ENCODE results near the gene RFWD3. TPM values are rescaled to one million over a fixed set of nuclear protein-coding genes. Genes with fewer than 3 reads are reported as not detected.

RFWD3 gene
- total RNA-seq, 4 donors from 2014 or later: 13.5 to 32.8 (median 21.0) TPM

- 3 to 12% methylated on average over 23 of the region's 23 CpGs for WGBS, 2 donors
- Histone ChIP-seq H3K4me1 (peaks cover 0 to 26% (median 7%) of the 10 kb centered on the region in 4 donors), H3K27ac (peak overlapping the region; percentile 4 to 63 (median 28)), H3K36me3 (peaks cover 0 to 44% (median 0%) of the 10 kb centered on the region in 3 donors), H3K4me3 (peak overlapping the region; percentile 58 to 98 (median 76)), H3K9me3 (no peaks in the 10 kb centered on the region), H3K27me3 (no peaks in the 10 kb centered on the region)
- TF ChIP-seq EP300 (IDR thresholded peaks at IDR 0.05) (peak in 1 of 2 donors; percentile 2), POLR2A (IDR thresholded peaks at IDR 0.05) (no peak)
- DNase-seq (ENCODE audit: low spot score in 2 of 2): no peak
Measured at GRCh38 chr16:74667255-74667700, 601 bp upstream of the RFWD3 start.

DNA sequence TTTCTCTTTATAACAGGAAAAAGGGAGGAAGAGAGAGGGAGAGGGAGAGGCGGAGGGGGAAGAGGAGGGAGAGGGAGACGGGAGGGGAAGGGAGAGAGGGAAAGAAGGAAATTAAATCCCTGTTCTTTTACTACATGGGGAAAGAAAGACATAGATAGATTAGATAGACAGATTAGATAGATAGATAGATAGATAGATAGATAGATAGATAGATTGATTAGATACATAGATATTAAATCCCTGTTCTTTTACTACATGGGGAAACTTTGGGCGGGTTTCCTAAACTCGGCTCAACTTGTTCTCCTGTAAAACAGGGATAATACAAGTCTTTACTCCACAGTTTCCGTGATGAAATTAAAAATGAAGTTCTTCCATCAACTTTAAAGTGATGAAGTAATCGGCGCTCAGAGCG lies 661 bp downstream of the RFWD3 start:
- TF ChIP-seq, protein P1, sequence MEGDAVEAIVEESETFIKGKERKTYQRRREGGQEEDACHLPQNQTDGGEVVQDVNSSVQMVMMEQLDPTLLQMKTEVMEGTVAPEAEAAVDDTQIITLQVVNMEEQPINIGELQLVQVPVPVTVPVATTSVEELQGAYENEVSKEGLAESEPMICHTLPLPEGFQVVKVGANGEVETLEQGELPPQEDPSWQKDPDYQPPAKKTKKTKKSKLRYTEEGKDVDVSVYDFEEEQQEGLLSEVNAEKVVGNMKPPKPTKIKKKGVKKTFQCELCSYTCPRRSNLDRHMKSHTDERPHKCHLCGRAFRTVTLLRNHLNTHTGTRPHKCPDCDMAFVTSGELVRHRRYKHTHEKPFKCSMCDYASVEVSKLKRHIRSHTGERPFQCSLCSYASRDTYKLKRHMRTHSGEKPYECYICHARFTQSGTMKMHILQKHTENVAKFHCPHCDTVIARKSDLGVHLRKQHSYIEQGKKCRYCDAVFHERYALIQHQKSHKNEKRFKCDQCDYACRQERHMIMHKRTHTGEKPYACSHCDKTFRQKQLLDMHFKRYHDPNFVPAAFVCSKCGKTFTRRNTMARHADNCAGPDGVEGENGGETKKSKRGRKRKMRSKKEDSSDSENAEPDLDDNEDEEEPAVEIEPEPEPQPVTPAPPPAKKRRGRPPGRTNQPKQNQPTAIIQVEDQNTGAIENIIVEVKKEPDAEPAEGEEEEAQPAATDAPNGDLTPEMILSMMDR (IDR thresholded peaks at IDR 0.05): no peak
- no peak for TF ChIP-seq POLR2A (IDR thresholded peaks at IDR 0.05)
- no peak for TF ChIP-seq EP300 (IDR thresholded peaks at IDR 0.05)
- DNase-seq (ENCODE audit: low spot score in 2 of 2): no peak
- no peaks in the 10 kb centered on the region for H3K27me3 ChIP-seq
- peak overlapping the region in 2 of 4 donors; percentile 75 to 80 for H3K27ac ChIP-seq
- H3K4me3 ChIP-seq: peak overlapping the region; percentile 74 to 98 (median 88)
- peaks cover 0 to 42% (median 4%) of the 10 kb centered on the region in 3 donors for H3K36me3 ChIP-seq
- H3K9me3 ChIP-seq: no peaks in the 10 kb centered on the region
- 6 to 9% methylated on average over 8 of the region's 8 CpGs for WGBS, 2 donors
- H3K4me1 ChIP-seq: peaks cover 0 to 33% (median 7%) of the 10 kb centered on the region in 4 donors

DNA sequence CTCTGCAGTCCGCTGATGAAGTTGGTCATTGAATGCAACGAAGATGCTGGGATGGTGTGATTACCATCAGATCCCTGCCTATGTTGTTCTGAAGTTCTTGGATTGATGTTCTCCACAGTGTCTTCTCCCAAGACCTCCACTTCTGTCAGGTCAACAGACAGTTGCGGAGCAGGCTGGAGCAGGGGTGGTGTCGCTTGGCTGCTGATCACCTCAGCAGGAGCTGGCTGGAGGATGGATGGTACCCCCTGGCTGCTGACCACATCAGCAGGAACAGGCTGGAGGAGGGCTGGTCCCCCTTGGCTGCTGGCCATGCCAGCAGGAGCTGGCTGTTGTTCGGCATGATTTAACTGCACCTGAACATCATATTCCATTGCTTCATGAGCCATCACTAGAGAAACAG lies 5.6 kb downstream of the RFWD3 start:
- TF ChIP-seq EP300 (IDR thresholded peaks at IDR 0.05): no peak
- no peak for TF ChIP-seq POLR2A (IDR thresholded peaks at IDR 0.05)
- TF ChIP-seq, protein P1 (IDR thresholded peaks at IDR 0.05): no peak
- Histone ChIP-seq H3K4me3 (no peak overlapping the region), H3K27ac (no peak overlapping the region), H3K4me1 (peaks cover 0 to 33% (median 9%) of the 10 kb centered on the region in 4 donors), H3K27me3 (no peaks in the 10 kb centered on the region), H3K36me3 (peaks cover 0 to 77% (median 4%) of the 10 kb centered on the region in 3 donors), H3K9me3 (no peaks in the 10 kb centered on the region)
- 94 to 96% methylated on average over 5 of the region's 5 CpGs for WGBS, 2 donors
- DNase-seq (ENCODE audit: low spot score in 2 of 2): no peak

GRCh38 chr16:74660383-74660782 lies 6.3 kb downstream of the RFWD3 start:
- DNase-seq (ENCODE audit: low spot score in 2 of 2): no peak
- H3K9me3 ChIP-seq: no peaks in the 10 kb centered on the region
- no peak overlapping the region for H3K27ac ChIP-seq
- TF ChIP-seq, protein P1 (IDR thresholded peaks at IDR 0.05): no peak
- TF ChIP-seq POLR2A (IDR thresholded peaks at IDR 0.05) (no peak), EP300 (IDR thresholded peaks at IDR 0.05) (no peak)
- no peaks in the 10 kb centered on the region for H3K27me3 ChIP-seq
- H3K36me3 ChIP-seq: peaks cover 0 to 75% (median 4%) of the 10 kb centered on the region in 3 donors
- 88 to 92% methylated on average over 4 of the region's 4 CpGs for WGBS, 2 donors
- H3K4me1 ChIP-seq: peaks cover 0 to 26% (median 6%) of the 10 kb centered on the region in 4 donors
- H3K4me3 ChIP-seq: no peak overlapping the region

- no peak for TF ChIP-seq POLR2A (IDR thresholded peaks at IDR 0.05)
- TF ChIP-seq, protein P1 (IDR thresholded peaks at IDR 0.05): no peak
- no peak for TF ChIP-seq EP300 (IDR thresholded peaks at IDR 0.05)
- Histone ChIP-seq H3K9me3 (no peaks in the 10 kb centered on the region), H3K27ac (no peak overlapping the region), H3K4me3 (no peak overlapping the region), H3K27me3 (no peaks in the 10 kb centered on the region), H3K4me1 (peaks cover 0 to 22% (median 2%) of the 10 kb centered on the region in 4 donors), H3K36me3 (peaks cover 0 to 62% (median 4%) of the 10 kb centered on the region in 3 donors)
- 91 to 97% methylated on average over 2 of the region's 2 CpGs for WGBS, 2 donors
- no peak for DNase-seq (ENCODE audit: low spot score in 2 of 2)
Measured at GRCh38 chr16:74659041-74659440, 7.6 kb downstream of the RFWD3 start.
